Peyer's patch (tissue), 4 donors: Measurements from ENCODE around the gene TAF11L8. TPM values are rescaled to one million over a fixed set of nuclear protein-coding genes. Genes with fewer than 3 reads are reported as not detected.
"Not testable (repeated sequence)": the region's sequence is repeated elsewhere in the genome, so short reads cannot be mapped to it uniquely, and the experiment has no call there.

ENCODE experiments used
- DNase-seq, 3 donors: peaks; one replicate each; pipeline ENCODE4 v3.0.0-alpha.2; 2017 to 2019
- H3K27ac ChIP-seq, 4 donors: fragments of 200-600 bp; sonication (generic); one replicate each; pipeline ENCODE4 v1.5.1; 2016 to 2019
- H3K27me3 ChIP-seq, 2 donors: fragments of 200-600 bp; sonication (generic); one replicate each; pipeline ENCODE4 v1.5.1; 2019
- H3K36me3 ChIP-seq, 3 donors: fragments of 200-600 bp; sonication (generic); one replicate each; pipeline ENCODE4 v1.5.1; 2016 to 2019
- H3K4me1 ChIP-seq, 4 donors: fragments of 200-600 bp; sonication (generic); one replicate each; pipeline ENCODE4 v1.5.1; 2016 to 2019
- H3K4me3 ChIP-seq, 4 donors: fragments of 200-600 bp; sonication (generic); 1 replicate in 3 of 4; 2 replicates in 1 of 4; pipeline ENCODE4 v1.5.1; 2016 to 2019; ENCODE audit warnings: mild to moderate bottlenecking in 1 of 4
- H3K9me3 ChIP-seq, 4 donors: fragments of 200-600 bp; sonication (generic); one replicate each; pipeline ENCODE4 v1.5.1; 2016 to 2019; ENCODE audit warnings: mild to moderate bottlenecking in 1 of 4
- POLR2A ChIP-seq, 2 donors: fragments of 450-650 bp; IDR thresholded peaks; one replicate each; pipeline ENCODE4 v1.5.1; 2017; ENCODE audit warnings: antibody characterized with exemption in 2 of 2, mild to moderate bottlenecking in 2 of 2, moderate library complexity in 2 of 2
- total RNA-seq, 4 donors: library from RNA; depleted of rRNA; stranded (reverse); fragments of >200 nt; gene quantifications; one replicate each; pipeline ENCODE4 v1.1.0, GENCODE V29; 2016
- TF ChIP-seq, protein P1 (sequence below), 6 experiments: fragments of 450-650 bp in 4 of 6; fragments of 200-600 bp in 2 of 6; sonication (generic) in 1 of 6; IDR thresholded peaks; one replicate each; pipeline ENCODE4 v1.5.1; 2017 to 2019; ENCODE audit warnings: antibody characterized with exemption in 6 of 6, mild to moderate bottlenecking in 3 of 6, moderate library complexity in 1 of 6

The TAF11L8 gene
- not detected for total RNA-seq

DNA sequence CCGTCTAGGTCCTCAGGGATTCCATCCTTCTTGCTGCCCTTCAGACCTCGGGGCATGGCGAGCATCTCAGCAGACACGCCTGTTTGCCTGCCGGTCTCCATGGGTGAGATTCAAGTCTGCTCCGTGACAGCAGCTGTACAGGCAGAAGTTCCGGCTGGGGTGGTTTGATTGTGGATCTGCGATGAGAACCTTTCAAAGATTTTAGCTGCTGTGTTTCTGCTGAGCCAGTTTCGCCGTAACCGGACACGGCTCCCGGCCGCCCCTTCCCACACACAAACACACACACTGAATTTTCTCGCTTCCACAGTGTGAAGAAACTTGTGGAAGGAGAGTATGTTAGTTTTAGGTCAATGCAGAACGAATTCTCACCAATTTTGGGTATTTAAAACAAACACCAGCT, at the start of gene TAF11L8:
TAF11L8 (minus strand) TSS at position 101 of the 400 bp plus-strand sequence.
- H3K27ac ChIP-seq, DNase-seq, H3K36me3 ChIP-seq, H3K9me3 ChIP-seq, H3K4me1 ChIP-seq, H3K27me3 ChIP-seq, H3K4me3 ChIP-seq: not testable (repeated sequence)

GRCh38 chr5:17634160-17634559, 43.4 kb upstream of the TAF11L8 start, which contains the start of gene TAF11L14:
TSS of gene TAF11L14 (plus strand) at chr5:17634460.
- Histone ChIP-seq H3K9me3 (no peaks in the 10 kb centered on the region), H3K4me3 (no peak within 1 kb of the TSS), H3K27me3 (no peaks in the 10 kb centered on the region), H3K27ac (no peak within 1 kb of the TSS), H3K36me3 (no peaks in the 10 kb centered on the region), H3K4me1 (no peaks in the 10 kb centered on the region)
- DNase-seq = no peak
- TF ChIP-seq, protein P1, sequence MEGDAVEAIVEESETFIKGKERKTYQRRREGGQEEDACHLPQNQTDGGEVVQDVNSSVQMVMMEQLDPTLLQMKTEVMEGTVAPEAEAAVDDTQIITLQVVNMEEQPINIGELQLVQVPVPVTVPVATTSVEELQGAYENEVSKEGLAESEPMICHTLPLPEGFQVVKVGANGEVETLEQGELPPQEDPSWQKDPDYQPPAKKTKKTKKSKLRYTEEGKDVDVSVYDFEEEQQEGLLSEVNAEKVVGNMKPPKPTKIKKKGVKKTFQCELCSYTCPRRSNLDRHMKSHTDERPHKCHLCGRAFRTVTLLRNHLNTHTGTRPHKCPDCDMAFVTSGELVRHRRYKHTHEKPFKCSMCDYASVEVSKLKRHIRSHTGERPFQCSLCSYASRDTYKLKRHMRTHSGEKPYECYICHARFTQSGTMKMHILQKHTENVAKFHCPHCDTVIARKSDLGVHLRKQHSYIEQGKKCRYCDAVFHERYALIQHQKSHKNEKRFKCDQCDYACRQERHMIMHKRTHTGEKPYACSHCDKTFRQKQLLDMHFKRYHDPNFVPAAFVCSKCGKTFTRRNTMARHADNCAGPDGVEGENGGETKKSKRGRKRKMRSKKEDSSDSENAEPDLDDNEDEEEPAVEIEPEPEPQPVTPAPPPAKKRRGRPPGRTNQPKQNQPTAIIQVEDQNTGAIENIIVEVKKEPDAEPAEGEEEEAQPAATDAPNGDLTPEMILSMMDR (IDR thresholded peaks at IDR 0.05) = no peak
- no peak for TF ChIP-seq POLR2A (IDR thresholded peaks at IDR 0.05)

GRCh38 chr5:17631788-17632187, 41.0 kb upstream of the TAF11L8 start, which contains the start of gene TAF11L13:
TSS of gene TAF11L13 (plus strand) at chr5:17632088.
- not testable (repeated sequence) for H3K36me3 ChIP-seq, H3K4me1 ChIP-seq, H3K4me3 ChIP-seq, DNase-seq, H3K27me3 ChIP-seq, H3K27ac ChIP-seq, H3K9me3 ChIP-seq

DNA sequence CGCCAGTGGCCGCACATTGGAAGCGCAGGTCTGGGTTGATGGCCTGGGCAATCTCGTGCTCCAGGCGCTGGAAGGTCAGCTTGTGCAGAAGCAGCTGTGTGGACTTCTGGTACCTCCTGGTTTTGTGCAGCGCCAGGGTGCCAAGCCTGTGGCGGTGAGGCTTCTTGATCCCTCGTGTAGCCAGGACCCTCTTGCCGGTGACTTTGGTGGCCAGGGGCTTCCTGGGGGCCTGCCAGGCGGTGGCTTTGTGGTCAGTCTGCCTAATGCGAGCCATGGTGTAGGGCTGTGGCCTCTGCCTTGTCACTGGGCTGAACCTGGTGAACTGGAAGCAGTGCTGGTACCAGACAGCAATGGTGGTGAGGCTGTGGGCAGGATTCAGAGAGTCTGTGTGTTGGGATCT, 34.9 kb upstream of the TAF11L8 start:
- no peak for TF ChIP-seq POLR2A (IDR thresholded peaks at IDR 0.05)
- TF ChIP-seq, protein P1 (IDR thresholded peaks at IDR 0.05) = no peak
- H3K36me3 ChIP-seq = no peaks in the 10 kb centered on the region
- no peaks in the 10 kb centered on the region for H3K27me3 ChIP-seq
- H3K4me3 ChIP-seq = no peak overlapping the region
- H3K4me1 ChIP-seq = no peaks in the 10 kb centered on the region
- DNase-seq = no peak
- H3K9me3 ChIP-seq = peaks cover 0 to 2% (median 0%) of the 10 kb centered on the region in 4 donors
- H3K27ac ChIP-seq = no peak overlapping the region

GRCh38 chr5:17620627-17621026, 29.9 kb upstream of the TAF11L8 start:
- DNase-seq = no peak
- H3K36me3 ChIP-seq = no peaks in the 10 kb centered on the region
- peaks cover 0 to 4% (median 0%) of the 10 kb centered on the region in 4 donors for H3K9me3 ChIP-seq
- H3K4me3 ChIP-seq = no peak overlapping the region
- TF ChIP-seq POLR2A (IDR thresholded peaks at IDR 0.05) = no peak
- TF ChIP-seq, protein P1 (IDR thresholded peaks at IDR 0.05) = no peak
- H3K4me1 ChIP-seq = no peaks in the 10 kb centered on the region
- no peak overlapping the region for H3K27ac ChIP-seq
- no peaks in the 10 kb centered on the region for H3K27me3 ChIP-seq

DNA sequence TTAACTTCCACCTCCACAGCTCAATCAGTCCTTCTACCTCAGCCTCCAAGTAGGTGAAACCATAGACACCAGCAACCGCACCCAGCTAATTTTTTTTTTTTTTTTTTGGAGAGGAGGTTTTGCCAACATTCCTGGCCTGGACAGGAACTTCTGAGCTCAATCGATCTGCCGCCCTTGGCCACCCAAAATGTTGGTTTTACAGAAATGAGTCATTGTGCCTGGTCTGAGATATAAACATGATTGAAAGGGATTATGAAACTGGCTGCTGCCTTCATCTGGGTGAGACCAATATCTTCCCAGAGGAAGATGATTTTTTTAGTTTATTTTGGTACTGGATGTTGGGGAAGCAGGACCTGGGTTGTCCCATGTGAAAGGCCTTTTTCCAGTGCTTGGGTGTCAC, 28.6 kb upstream of the TAF11L8 start:
- no peak for DNase-seq
- H3K9me3 ChIP-seq = peaks cover 0 to 4% (median 0%) of the 10 kb centered on the region in 4 donors
- H3K36me3 ChIP-seq = no peaks in the 10 kb centered on the region
- H3K27me3 ChIP-seq = no peaks in the 10 kb centered on the region
- TF ChIP-seq, protein P1 (IDR thresholded peaks at IDR 0.05) = no peak
- no peak for TF ChIP-seq POLR2A (IDR thresholded peaks at IDR 0.05)
- H3K4me1 ChIP-seq = no peaks in the 10 kb centered on the region
- H3K27ac ChIP-seq = no peak overlapping the region
- H3K4me3 ChIP-seq = no peak overlapping the region
